H1 (cell line): ENCODE results near the gene SPAG16. TPM values are rescaled to one million over a fixed set of nuclear protein-coding genes. Genes with fewer than 3 reads are reported as not detected.

Source experiments
- CTCF ChIA-PET: fragments of 300-600 bp; sonication (Branson Sonifier 250); formaldehyde crosslinking; loops from one replicate; lab custom pipeline; 2021; ENCODE audit not compliant: partially characterized antibody; lab: Charles Lee
- POLR2A ChIA-PET: fragments of 300-600 bp; sonication (Branson Sonifier 250); formaldehyde crosslinking; loops from one replicate; lab custom pipeline; 2021; ENCODE audit warnings: inconsistent platforms; ENCODE audit not compliant: partially characterized antibody; lab: Charles Lee
- DNase-seq, 2 experiments: peaks; one replicate each; pipeline versions ENCODE4 v3.0.0 to v3.0.0-alpha.2; 2010 to 2022; ENCODE audit warnings: low spot score in 2 of 2, low read depth in 1 of 2, mixed read lengths in 1 of 2
- FAIRE-seq: peaks from 2 replicates; lab custom pipeline; 2011; peaks lifted over from hg19 to GRCh38; lab: Jason Lieb, UNC
- H2AFZ ChIP-seq: 2 replicates; pipeline ENCODE4 v1.8.1; 2012; ENCODE audit warnings: low read length, inconsistent platforms
- H2AK5ac ChIP-seq: 2 replicates; pipeline ENCODE4 v1.6.1; 2013; ENCODE audit warnings: low read depth, low read length
- H2BK120ac ChIP-seq: replicated peaks from 2 replicates; pipeline ENCODE3; 2013; ENCODE audit warnings: low read depth, low read length, inconsistent platforms
- H2BK12ac ChIP-seq: 2 replicates; pipeline ENCODE4 v1.6.1; 2013; ENCODE audit warnings: low read depth, low read length
- H2BK15ac ChIP-seq: 2 replicates; pipeline ENCODE4 v1.6.1; 2013; ENCODE audit warnings: low read length
- H2BK20ac ChIP-seq: 2 replicates; pipeline ENCODE4 v1.6.1; 2013; ENCODE audit warnings: low read length
- H2BK5ac ChIP-seq: 2 replicates; pipeline ENCODE4 v1.6.1; 2013; ENCODE audit warnings: low read depth, low read length
- H3K14ac ChIP-seq: 2 replicates; pipeline ENCODE4 v1.6.1; 2013; ENCODE audit warnings: inconsistent platforms; ENCODE audit not compliant: insufficient read length
- H3K18ac ChIP-seq: 2 replicates; pipeline ENCODE4 v1.6.1; 2013; ENCODE audit warnings: low read length; ENCODE audit errors: extremely low read depth
- H3K23ac ChIP-seq: 2 replicates; pipeline ENCODE4 v1.6.1; 2013; ENCODE audit warnings: inconsistent platforms; ENCODE audit not compliant: insufficient read length
- H3K23me2 ChIP-seq: 2 replicates; pipeline ENCODE4 v1.6.1; 2013; ENCODE audit warnings: low read depth, low read length
- H3K27ac ChIP-seq: 2 replicates; pipeline ENCODE4 v1.6.1; 2011; ENCODE audit warnings: low read depth, low read length, inconsistent platforms
- H3K27me3 ChIP-seq, 4 experiments: replicated peaks in 1 of 4; 1 replicate in 1 of 4; 2 replicates in 3 of 4; pipeline versions ENCODE4 v1.6.1 to v1.8.1; 2011 to 2013; ENCODE audit warnings: low read length in 3 of 4, mild to moderate bottlenecking in 3 of 4, inconsistent platforms in 2 of 4, mixed read lengths in 2 of 4, moderate library complexity in 1 of 4; ENCODE audit not compliant: control insufficient read depth in 3 of 4, insufficient read depth in 3 of 4; ENCODE audit errors: extremely low read depth in 1 of 4
- H3K36me3 ChIP-seq, 4 experiments: 2 replicates each; pipeline versions ENCODE4 v1.6.1 to v1.8.1; 2011 to 2013; ENCODE audit warnings: mild to moderate bottlenecking in 4 of 4, low read length in 3 of 4, moderate library complexity in 2 of 4, control low read depth in 1 of 4, inconsistent platforms in 1 of 4; ENCODE audit not compliant: insufficient read depth in 4 of 4, control insufficient read depth in 2 of 4
- H3K4ac ChIP-seq: replicated peaks from 2 replicates; pipeline ENCODE3; 2013; ENCODE audit warnings: low read length, low read depth, mixed read lengths, inconsistent platforms; ENCODE audit not compliant: insufficient read length
- H3K4me1 ChIP-seq, 4 experiments: replicated peaks in 1 of 4; 1 replicate in 1 of 4; 2 replicates in 3 of 4; pipeline versions ENCODE4 v1.6.1 to v1.8.1; 2011 to 2013; ENCODE audit warnings: low read length in 3 of 4, inconsistent platforms in 2 of 4, mixed read lengths in 1 of 4; ENCODE audit not compliant: insufficient read depth in 4 of 4, control insufficient read depth in 3 of 4
- H3K4me2 ChIP-seq, 2 experiments: 2 replicates each; pipeline versions ENCODE4 v1.6.1 to v1.8.1; 2011 to 2013; ENCODE audit warnings: low read depth in 2 of 2, low read length in 2 of 2, control low read depth in 1 of 2, inconsistent platforms in 1 of 2, mild to moderate bottlenecking in 1 of 2; ENCODE audit not compliant: insufficient read depth in 1 of 2
- H3K4me3 ChIP-seq, 4 experiments: fragments of 200-600, 300-600 bp in 1 of 4; sonication (generic), shearing (Covaris generic), sonication (Bioruptor Twin) in 1 of 4; 2 replicates each; pipeline versions ENCODE4 v1.5.1 to v1.8.1; 2011 to 2016; ENCODE audit warnings: low read length in 4 of 4, low read depth in 3 of 4, control low read depth in 2 of 4, inconsistent platforms in 2 of 4, mild to moderate bottlenecking in 2 of 4, mixed read lengths in 1 of 4, moderate library complexity in 1 of 4; ENCODE audit not compliant: insufficient read depth in 2 of 4; ENCODE audit errors: extremely low read depth in 1 of 4
- H3K56ac ChIP-seq: replicated peaks from 2 replicates; pipeline ENCODE3; 2013; ENCODE audit warnings: low read depth, mild to moderate bottlenecking, mixed read lengths, low read length, inconsistent platforms; ENCODE audit not compliant: insufficient read length
- H3K79me1 ChIP-seq: 2 replicates; pipeline ENCODE4 v1.6.1; 2013; ENCODE audit warnings: low read depth, low read length, control low read depth
- H3K79me2 ChIP-seq, 2 experiments: 2 replicates each; pipeline versions ENCODE4 v1.6.1 to v1.8.1; 2012 to 2013; ENCODE audit warnings: low read length in 2 of 2, mild to moderate bottlenecking in 2 of 2, inconsistent platforms in 1 of 2; ENCODE audit not compliant: insufficient read depth in 2 of 2, control insufficient read depth in 1 of 2
- H3K9ac ChIP-seq, 4 experiments: replicated peaks in 1 of 4; 1 replicate in 1 of 4; 2 replicates in 3 of 4; pipeline versions ENCODE4 v1.6.1 to v1.8.1; 2011 to 2013; ENCODE audit warnings: low read depth in 3 of 4, low read length in 3 of 4, control low read depth in 2 of 4, mild to moderate bottlenecking in 2 of 4, moderate library complexity in 2 of 4, inconsistent platforms in 1 of 4; ENCODE audit errors: extremely low read depth in 1 of 4
- H3K9me3 ChIP-seq, 2 experiments: 2 replicates each; pipeline versions ENCODE4 v1.6.1 to v1.8.1; 2012 to 2013; ENCODE audit warnings: mild to moderate bottlenecking in 2 of 2, moderate library complexity in 2 of 2, control low read depth in 1 of 2, inconsistent platforms in 1 of 2, low read depth in 1 of 2, low read length in 1 of 2, mixed read lengths in 1 of 2; ENCODE audit not compliant: insufficient read depth in 2 of 2
- H4K20me1 ChIP-seq, 2 experiments: replicated peaks in 1 of 2; 2 replicates each; pipeline versions ENCODE3 to v1.8.1; 2011 to 2013; ENCODE audit warnings: inconsistent platforms in 2 of 2, low read length in 2 of 2, mild to moderate bottlenecking in 1 of 2; ENCODE audit not compliant: insufficient read depth in 2 of 2, control insufficient read depth in 1 of 2
- H4K5ac ChIP-seq: 2 replicates; pipeline ENCODE4 v1.6.1; 2013; ENCODE audit warnings: low read length, low read depth, mixed read lengths, inconsistent platforms; ENCODE audit not compliant: insufficient read length
- H4K8ac ChIP-seq: 2 replicates; pipeline ENCODE4 v1.8.0; 2013; ENCODE audit warnings: mild to moderate bottlenecking, moderate library complexity, low read length, inconsistent platforms; ENCODE audit not compliant: insufficient read depth; ENCODE audit errors: extremely low read depth
- H4K91ac ChIP-seq: replicated peaks from 2 replicates; pipeline ENCODE3; 2013; ENCODE audit warnings: low read length, mixed read lengths, inconsistent platforms; ENCODE audit not compliant: insufficient read length
- CEBPB ChIP-seq: IDR thresholded peaks from 2 replicates; pipeline ENCODE4 v1.6.1; 2012; ENCODE audit warnings: low read depth, low read length
- CHD1 ChIP-seq: IDR thresholded peaks from 2 replicates; pipeline ENCODE4 v1.6.1; 2012; ENCODE audit warnings: low read depth, low read length, improper control_type of control experiment
- CHD2 ChIP-seq: IDR thresholded peaks from 2 replicates; pipeline ENCODE4 v1.6.1; 2012; ENCODE audit warnings: low read length, improper control_type of control experiment
- EP300 ChIP-seq, 2 experiments: IDR thresholded peaks; 1 replicate in 1 of 2; 2 replicates in 1 of 2; pipeline ENCODE4 v1.6.1; 2011 to 2012; ENCODE audit warnings: low read depth in 2 of 2, low read length in 2 of 2, mild to moderate bottlenecking in 2 of 2, borderline replicate concordance in 1 of 2, inconsistent platforms in 1 of 2, moderate library complexity in 1 of 2
- HDAC6 ChIP-seq: IDR thresholded peaks from one replicate; pipeline ENCODE4 v1.7.1; 2012; ENCODE audit warnings: low read depth, mild to moderate bottlenecking, inconsistent platforms, low read length, moderate library complexity
- JUN ChIP-seq: IDR thresholded peaks from 2 replicates; pipeline ENCODE4 v1.6.1; 2011; ENCODE audit warnings: low read depth, mild to moderate bottlenecking, improper control_type of control experiment, low read length
- KDM5A ChIP-seq: fragments of 200-600 bp; IDR thresholded peaks from 2 replicates; pipeline ENCODE4 v1.7.1; 2012; ENCODE audit warnings: mild to moderate bottlenecking, low read length, inconsistent platforms, mixed read lengths
- PHF8 ChIP-seq: fragments of 200-600 bp; sonication (generic); conservative IDR thresholded peaks from 2 replicates; pipeline ENCODE4 v1.7.1; 2012; ENCODE audit warnings: low read depth, mild to moderate bottlenecking, inconsistent platforms, low read length, moderate library complexity
- RFX5 ChIP-seq: IDR thresholded peaks from 2 replicates; pipeline ENCODE4 v1.6.1; 2011; ENCODE audit warnings: low read depth, low read length, improper control_type of control experiment, borderline replicate concordance
- SP4 ChIP-seq: IDR thresholded peaks from 2 replicates; pipeline ENCODE4 v1.6.1; 2012; ENCODE audit warnings: low read length, inconsistent platforms
- SRF ChIP-seq: IDR thresholded peaks from 2 replicates; pipeline ENCODE4 v1.6.1; 2011; ENCODE audit warnings: mild to moderate bottlenecking, low read depth, low read length, moderate library complexity
- WGBS, 2 experiments: shearing (Covaris generic) in 1 of 2; methylation state at CpG; one replicate each; pipeline versions ENCODE4 v1.1.6 to v1.1.7; 2013 to 2015; ENCODE audit warnings: low lambda C conversion rate in 2 of 2, mixed read lengths in 2 of 2, inconsistent platforms in 1 of 2, low coverage in 1 of 2, missing lambda C conversion rate in 1 of 2; ENCODE audit not compliant: insufficient replicate concordance in 2 of 2, insufficient coverage in 1 of 2, insufficient read length in 1 of 2; ENCODE audit errors: extremely low coverage in 1 of 2, missing lambda C conversion rate in 1 of 2; 5-methylcytosine and 5-hydroxymethylcytosine counted together
- polyA plus RNA-seq, 7 experiments: library from polyadenylated mRNA; depleted of rRNA in 3 of 7; stranded (reverse) in 5 of 7; unstranded in 2 of 7; fragments of >200 nt in 5 of 7; fragments of 200-250 nt in 2 of 7; gene quantifications; 1 replicate in 5 of 7; 2 replicates in 1 of 7; 4 replicates in 1 of 7; pipeline versions ENCODE4 v1.2.1 to v1.2.3, GENCODE V29; 2011 to 2013; ENCODE audit warnings: missing spikeins in 2 of 7, mixed read lengths in 2 of 7
- total RNA-seq: library from RNA; stranded (reverse); fragmentation: NEBNext Ultra II Directional; extraction: Animal tissue kit (Norgen Biotek cat#: 25700); gene quantifications from 2 replicates; pipeline ENCODE4 v1.2.1, GENCODE V29; 2021
- TF ChIP-seq, protein P1 (sequence below): IDR thresholded peaks from 2 replicates; pipeline ENCODE4 v1.6.1; 2012; ENCODE audit warnings: inconsistent platforms
- TF ChIP-seq, protein P2 (sequence below): IDR thresholded peaks from 2 replicates; pipeline ENCODE4 v1.6.1; 2011; ENCODE audit warnings: low read depth, mild to moderate bottlenecking, low read length; ENCODE audit not compliant: insufficient read depth
- TF ChIP-seq, protein P3 (sequence below): IDR thresholded peaks from 2 replicates; pipeline ENCODE4 v1.6.1; 2012; ENCODE audit warnings: inconsistent platforms

SPAG16 gene
- total and polyA plus RNA-seq, 2 of the 8 experiments (the other 6 are each of a cell fraction or from before 2014, with no cell fraction given): 6.0 to 14.9 TPM

DNA sequence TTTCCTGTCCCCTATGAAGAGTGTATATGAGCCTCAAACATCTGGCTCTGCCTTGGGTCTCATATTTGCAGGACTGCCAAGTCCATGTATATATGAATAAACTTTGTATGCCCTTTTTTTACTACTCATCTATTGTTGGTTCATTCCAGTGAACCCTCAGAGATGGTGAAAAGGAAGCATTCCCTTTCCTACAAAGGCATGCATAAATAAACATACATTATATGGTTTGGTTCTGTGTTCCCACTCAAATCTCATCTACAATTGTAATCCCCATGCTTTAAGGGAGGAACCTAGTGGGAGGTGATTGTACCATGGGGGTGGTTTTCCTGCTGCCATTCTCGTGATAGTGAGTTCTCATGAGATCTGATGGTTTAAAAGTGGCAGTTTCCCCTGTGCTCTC lies 534.2 kb downstream of the SPAG16 start:
- no peaks in the 10 kb centered on the region for H3K79me2 ChIP-seq
- no peak overlapping the region for H3K4me3 ChIP-seq
- no peak overlapping the region for H3K4ac ChIP-seq
- no peak for FAIRE-seq
- no peak overlapping the region for H3K56ac ChIP-seq
- H4K20me1 ChIP-seq: no peaks in the 10 kb centered on the region
- no peaks in the 10 kb centered on the region for H3K79me1 ChIP-seq
- H3K23ac ChIP-seq: no peak overlapping the region
- WGBS, 2 experiments: 83% methylated on average over 1 of the region's 1 CpG; no CpG with 5 or more reads in 1 of the 2 experiments
- no peaks in the 10 kb centered on the region for H3K36me3 ChIP-seq
- no peaks in the 10 kb centered on the region for H3K4me1 ChIP-seq
- no peak overlapping the region for H3K27ac ChIP-seq
- no peak overlapping the region for H2BK120ac ChIP-seq
- no peak overlapping the region for H2BK5ac ChIP-seq
- no peaks in the 10 kb centered on the region for H3K27me3 ChIP-seq
- no peak overlapping the region for H2AFZ ChIP-seq
- H3K18ac ChIP-seq: no peak overlapping the region
- H3K23me2 ChIP-seq: no peaks in the 10 kb centered on the region
- peaks cover 0 to 2% of the 10 kb centered on the region in 2 experiments; a peak in 1 of 4 replicates for H3K9me3 ChIP-seq
- H2BK20ac ChIP-seq: no peak overlapping the region
- no peak overlapping the region for H2BK15ac ChIP-seq
- no peak overlapping the region for H3K4me2 ChIP-seq
- DNase-seq: no peak
- POLR2A ChIA-PET: no interaction called here
- CTCF ChIA-PET: no interaction called here
- no peak overlapping the region for H3K9ac ChIP-seq
- H4K91ac ChIP-seq: no peak overlapping the region
- H4K8ac ChIP-seq: no peak overlapping the region
- no peak overlapping the region for H2AK5ac ChIP-seq
- H3K14ac ChIP-seq: no peak overlapping the region
- H4K5ac ChIP-seq: no peak overlapping the region
- H2BK12ac ChIP-seq: no peak overlapping the region
- TF ChIP-seq, protein P1, sequence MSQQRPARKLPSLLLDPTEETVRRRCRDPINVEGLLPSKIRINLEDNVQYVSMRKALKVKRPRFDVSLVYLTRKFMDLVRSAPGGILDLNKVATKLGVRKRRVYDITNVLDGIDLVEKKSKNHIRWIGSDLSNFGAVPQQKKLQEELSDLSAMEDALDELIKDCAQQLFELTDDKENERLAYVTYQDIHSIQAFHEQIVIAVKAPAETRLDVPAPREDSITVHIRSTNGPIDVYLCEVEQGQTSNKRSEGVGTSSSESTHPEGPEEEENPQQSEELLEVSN: no peak
- TF ChIP-seq, protein P2, sequence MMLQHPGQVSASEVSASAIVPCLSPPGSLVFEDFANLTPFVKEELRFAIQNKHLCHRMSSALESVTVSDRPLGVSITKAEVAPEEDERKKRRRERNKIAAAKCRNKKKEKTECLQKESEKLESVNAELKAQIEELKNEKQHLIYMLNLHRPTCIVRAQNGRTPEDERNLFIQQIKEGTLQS: no peak
- TF ChIP-seq, protein P3, sequence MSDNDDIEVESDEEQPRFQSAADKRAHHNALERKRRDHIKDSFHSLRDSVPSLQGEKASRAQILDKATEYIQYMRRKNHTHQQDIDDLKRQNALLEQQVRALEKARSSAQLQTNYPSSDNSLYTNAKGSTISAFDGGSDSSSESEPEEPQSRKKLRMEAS: no peak
- TF ChIP-seq SRF: no peak
- no peak for TF ChIP-seq JUN
- no peak for TF ChIP-seq KDM5A
- TF ChIP-seq CHD1: no peak
- no peak for TF ChIP-seq HDAC6
- TF ChIP-seq SP4: no peak
- no peak for TF ChIP-seq PHF8
- no peak for TF ChIP-seq EP300 (IDR thresholded peaks at IDR 0.05; ENCODE audit: borderline replicate concordance in 1 of 2, low read depth in 2 of 2, low read length in 2 of 2)
- no peak for TF ChIP-seq RFX5
- no peak for TF ChIP-seq CEBPB
- no peak for TF ChIP-seq CHD2
